Neutrophil (primary cell): ENCODE results near the gene PDE8B.

Source experiments
- H3K27ac ChIP-seq: fragments of 200-600 bp; sonication (generic); 2 replicates; pipeline ENCODE4 v1.5.1; 2016; ENCODE audit warnings: mild to moderate bottlenecking, moderate library complexity
- H3K27me3 ChIP-seq: fragments of 200-600 bp; sonication (generic); 2 replicates; pipeline ENCODE4 v1.6.0; 2016; ENCODE audit warnings: mild to moderate bottlenecking
- H3K36me3 ChIP-seq: fragments of 200-600 bp; sonication (generic); 2 replicates; pipeline ENCODE4 v1.5.1; 2017
- H3K4me1 ChIP-seq, 2 experiments: fragments of 200-600 bp in 1 of 2; sonication (generic) in 1 of 2; 1 replicate in 1 of 2; 2 replicates in 1 of 2; pipeline versions ENCODE4 v1.5.1 to v1.6.1; 2013 to 2016; ENCODE audit warnings: low read depth in 1 of 2, low read length in 1 of 2, mild to moderate bottlenecking in 1 of 2, moderate library complexity in 1 of 2; ENCODE audit not compliant: control insufficient read depth in 1 of 2, insufficient read depth in 1 of 2
- H3K4me3 ChIP-seq, 2 experiments: fragments of 200-600 bp in 1 of 2; sonication (generic) in 1 of 2; 1 replicate in 1 of 2; 2 replicates in 1 of 2; pipeline ENCODE4 v1.5.1; 2013 to 2016; ENCODE audit warnings: low read depth in 1 of 2, low read length in 1 of 2, mild to moderate bottlenecking in 1 of 2, moderate library complexity in 1 of 2
- H3K9me3 ChIP-seq: fragments of 200-600 bp; sonication (generic); 2 replicates; pipeline ENCODE4 v1.5.1; 2016
- CTCF ChIP-seq: fragments of 200-600 bp; sonication (generic); IDR thresholded peaks from 2 replicates; pipeline ENCODE4 v1.5.1; 2016; ENCODE audit warnings: antibody characterized with exemption

PDE8B gene

GRCh38 chr5:77366717-77367500 lies 156.4 kb downstream of the PDE8B start:
- Histone ChIP-seq H3K36me3 (no peaks in the 10 kb centered on the region), H3K4me1 (no peaks in the 10 kb centered on the region), H3K27me3 (no peaks in the 10 kb centered on the region), H3K9me3 (no peaks in the 10 kb centered on the region), H3K27ac (no peak overlapping the region), H3K4me3 (no peak overlapping the region)
- TF ChIP-seq CTCF, result no peak

- Histone ChIP-seq H3K4me3 (no peak overlapping the region), H3K36me3 (no peaks in the 10 kb centered on the region)
- no peak for TF ChIP-seq CTCF
Measured at GRCh38 chr5:77367741-77368140, 157.3 kb downstream of the PDE8B start.

GRCh38 chr5:77368367-77368766 lies 157.9 kb downstream of the PDE8B start:
- TF ChIP-seq CTCF, result no peak
- Histone ChIP-seq H3K4me3 (no peak overlapping the region), H3K27me3 (no peaks in the 10 kb centered on the region), H3K27ac (no peak overlapping the region), H3K36me3 (no peaks in the 10 kb centered on the region), H3K4me1 (no peaks in the 10 kb centered on the region), H3K9me3 (no peaks in the 10 kb centered on the region)

More at GRCh38 chr5:77367741-77368140, 157.3 kb downstream of the PDE8B start:
- Histone ChIP-seq H3K27me3 (no peaks in the 10 kb centered on the region), H3K27ac (no peak overlapping the region), H3K4me1 (no peaks in the 10 kb centered on the region), H3K9me3 (no peaks in the 10 kb centered on the region)

GRCh38 chr5:77369566-77369965 lies 159.1 kb downstream of the PDE8B start:
- Histone ChIP-seq H3K27ac (no peak overlapping the region), H3K4me1 (no peaks in the 10 kb centered on the region), H3K27me3 (no peaks in the 10 kb centered on the region), H3K36me3 (no peaks in the 10 kb centered on the region), H3K4me3 (no peak overlapping the region), H3K9me3 (no peaks in the 10 kb centered on the region)
- no peak for TF ChIP-seq CTCF

GRCh38 chr5:77374686-77375085 lies 164.2 kb downstream of the PDE8B start:
- Histone ChIP-seq H3K36me3 (no peaks in the 10 kb centered on the region), H3K4me1 (no peaks in the 10 kb centered on the region), H3K4me3 (no peak overlapping the region), H3K27ac (no peak overlapping the region), H3K27me3 (no peaks in the 10 kb centered on the region), H3K9me3 (no peaks in the 10 kb centered on the region)
- no peak for TF ChIP-seq CTCF
